SJCRH30 (cell line): ENCODE data around the gene RAPSN. TPM values are rescaled to one million over a fixed set of nuclear protein-coding genes. Genes with fewer than 3 reads are reported as not detected.

ENCODE experiments used
- DNase-seq, 2 experiments: peaks; one replicate each; pipeline ENCODE4 v3.0.0-alpha.2; 2015 to 2020
- H3K27ac ChIP-seq: fragments of 250-450 bp; sonication (Bioruptor Pico); 2 replicates; pipeline ENCODE4 v1.5.1; 2020; ENCODE audit warnings: mild to moderate bottlenecking, moderate library complexity
- H3K27me3 ChIP-seq: fragments of 250-450 bp; sonication (Bioruptor Pico); 2 replicates; pipeline ENCODE4 v1.5.1; 2020; ENCODE audit warnings: mild to moderate bottlenecking, moderate library complexity
- H3K36me3 ChIP-seq: fragments of 250-450 bp; sonication (Bioruptor Pico); 2 replicates; pipeline ENCODE4 v1.5.1; 2020; ENCODE audit warnings: mild to moderate bottlenecking, moderate library complexity
- H3K4me1 ChIP-seq: fragments of 250-450 bp; sonication (Bioruptor Pico); 2 replicates; pipeline ENCODE4 v1.5.1; 2020; ENCODE audit warnings: mild to moderate bottlenecking, moderate library complexity
- H3K4me3 ChIP-seq: fragments of 250-450 bp; sonication (Bioruptor Pico); 2 replicates; pipeline ENCODE4 v1.5.1; 2020; ENCODE audit warnings: mild to moderate bottlenecking, moderate library complexity
- H3K9me3 ChIP-seq: fragments of 250-450 bp; sonication (Bioruptor Pico); replicated peaks from 2 replicates; pipeline ENCODE4 v1.5.1; 2020; ENCODE audit warnings: mild to moderate bottlenecking, moderate library complexity
- total RNA-seq: library from RNA; depleted of rRNA; stranded (reverse); fragments of >200 nt; shearing (Covaris generic); gene quantifications from 2 replicates; pipeline ENCODE4 v1.2.3, GENCODE V29; 2014

RAPSN gene
- total RNA-seq, 1 experiment from 2014 or later: 91.3 TPM

DNA sequence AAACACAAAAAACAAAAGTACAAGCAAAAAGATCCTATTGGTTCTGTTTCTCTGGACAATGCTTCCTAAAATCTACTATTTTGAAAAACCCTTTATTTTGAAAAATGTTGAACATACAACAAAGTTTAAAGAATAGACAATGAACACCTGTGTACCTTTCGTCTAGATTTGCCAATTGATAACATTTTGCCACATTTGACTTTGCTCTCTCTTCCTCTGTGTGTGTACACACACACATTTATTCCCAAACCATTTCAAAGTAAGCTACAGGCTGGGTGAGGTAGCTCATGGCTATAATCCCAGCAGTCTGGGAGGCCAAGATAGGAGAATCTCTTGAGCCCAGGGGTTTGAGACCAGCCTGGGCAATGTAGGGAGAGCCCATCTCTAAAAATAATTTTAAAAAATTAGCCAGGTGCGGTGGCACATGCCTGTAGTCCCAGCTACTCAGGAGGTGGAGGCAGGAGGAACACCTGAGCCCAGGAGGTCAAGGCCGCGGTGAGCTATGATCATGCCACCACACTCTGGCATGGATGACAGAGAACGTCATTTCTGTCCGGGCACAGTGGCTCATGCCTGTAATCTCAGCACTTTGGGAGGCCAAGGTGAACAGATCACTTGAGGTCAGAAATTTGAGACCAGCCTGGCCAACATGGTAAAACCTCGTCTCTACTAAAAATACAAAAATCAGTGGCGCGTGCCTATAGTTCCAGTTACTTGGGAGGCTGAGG lies 17.4 kb downstream of the RAPSN start:
- no peaks in the 10 kb centered on the region for H3K36me3 ChIP-seq
- H3K4me3 ChIP-seq: no peak overlapping the region
- H3K4me1 ChIP-seq: peaks cover 13% of the 10 kb centered on the region
- H3K27ac ChIP-seq: no peak overlapping the region
- no peak for DNase-seq
- no peaks in the 10 kb centered on the region for H3K27me3 ChIP-seq
- no peaks in the 10 kb centered on the region for H3K9me3 ChIP-seq

DNA sequence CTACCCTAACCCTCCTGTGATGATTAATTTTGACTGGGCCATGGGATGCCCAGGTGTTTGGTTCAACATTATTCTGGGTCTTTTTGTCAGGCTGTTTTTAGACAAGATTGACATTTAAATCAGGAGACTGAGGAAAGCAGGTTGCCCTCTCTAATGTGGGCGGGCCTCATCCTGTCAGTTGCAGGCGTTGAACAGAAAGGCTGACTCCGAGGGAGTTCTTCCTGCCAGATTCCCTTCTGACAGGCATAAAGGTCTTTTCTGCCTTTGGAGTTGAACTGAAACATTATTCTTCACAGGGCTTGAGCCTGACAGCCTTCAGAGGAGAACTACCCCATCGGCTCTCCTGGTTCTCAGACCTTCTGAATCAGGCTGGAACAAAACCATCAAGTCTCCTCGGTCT lies 18.4 kb downstream of the RAPSN start:
- H3K27ac ChIP-seq: no peak overlapping the region
- no peaks in the 10 kb centered on the region for H3K27me3 ChIP-seq
- H3K4me1 ChIP-seq: peaks cover 13% of the 10 kb centered on the region
- H3K4me3 ChIP-seq: no peak overlapping the region
- DNase-seq: no peak
- 0 out of 2 replicates have a peak, but pooled peaks cover under 1% of the 10 kb centered on the region for H3K36me3 ChIP-seq
- H3K9me3 ChIP-seq: no peaks in the 10 kb centered on the region

- Histone ChIP-seq H3K9me3 (no peaks in the 10 kb centered on the region), H3K4me1 (peaks cover 6% of the 10 kb centered on the region), H3K27me3 (no peaks in the 10 kb centered on the region), H3K4me3 (peak within 1 kb of the TSS; percentile 90), H3K36me3 (peaks cover 29% of the 10 kb centered on the region), H3K27ac (peak within 1 kb of the TSS; percentile 96)
- DNase-seq: peak; percentile 99
Observed at GRCh38 chr11:47426062-47426956, 22.6 kb downstream of the RAPSN start, which contains the start of gene PSMC3. Gene PSMC3, minus strand, starts transcription at chr11:47426439. Its CDS starts 160 bp downstream, at chr11:47426279.

DNA sequence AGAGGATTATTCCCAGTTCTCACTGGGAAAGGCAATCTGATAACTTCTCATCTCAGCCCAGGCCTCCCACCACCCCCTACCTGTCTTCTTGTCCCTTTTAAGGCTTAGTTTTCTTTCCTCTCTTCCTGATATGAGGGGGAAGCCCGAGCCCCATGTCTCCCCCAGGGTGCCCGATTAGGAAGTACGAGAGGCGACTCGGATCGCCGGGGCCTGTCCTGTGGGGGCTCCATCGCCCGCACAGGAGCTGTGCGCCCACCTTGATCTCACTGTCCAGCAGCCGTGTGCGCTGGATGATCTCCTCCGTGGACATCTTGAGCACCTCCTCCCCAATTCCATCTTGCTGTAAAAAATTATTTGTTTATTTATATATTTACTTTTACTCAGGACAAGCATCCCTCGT lies 23.3 kb downstream of the RAPSN start:
- Histone ChIP-seq H3K4me1 (peaks cover 6% of the 10 kb centered on the region), H3K4me3 (peak overlapping the region; percentile 90), H3K27ac (peak overlapping the region; percentile 96), H3K36me3 (peaks cover 33% of the 10 kb centered on the region), H3K9me3 (no peaks in the 10 kb centered on the region), H3K27me3 (no peaks in the 10 kb centered on the region)
- no peak for DNase-seq

DNA sequence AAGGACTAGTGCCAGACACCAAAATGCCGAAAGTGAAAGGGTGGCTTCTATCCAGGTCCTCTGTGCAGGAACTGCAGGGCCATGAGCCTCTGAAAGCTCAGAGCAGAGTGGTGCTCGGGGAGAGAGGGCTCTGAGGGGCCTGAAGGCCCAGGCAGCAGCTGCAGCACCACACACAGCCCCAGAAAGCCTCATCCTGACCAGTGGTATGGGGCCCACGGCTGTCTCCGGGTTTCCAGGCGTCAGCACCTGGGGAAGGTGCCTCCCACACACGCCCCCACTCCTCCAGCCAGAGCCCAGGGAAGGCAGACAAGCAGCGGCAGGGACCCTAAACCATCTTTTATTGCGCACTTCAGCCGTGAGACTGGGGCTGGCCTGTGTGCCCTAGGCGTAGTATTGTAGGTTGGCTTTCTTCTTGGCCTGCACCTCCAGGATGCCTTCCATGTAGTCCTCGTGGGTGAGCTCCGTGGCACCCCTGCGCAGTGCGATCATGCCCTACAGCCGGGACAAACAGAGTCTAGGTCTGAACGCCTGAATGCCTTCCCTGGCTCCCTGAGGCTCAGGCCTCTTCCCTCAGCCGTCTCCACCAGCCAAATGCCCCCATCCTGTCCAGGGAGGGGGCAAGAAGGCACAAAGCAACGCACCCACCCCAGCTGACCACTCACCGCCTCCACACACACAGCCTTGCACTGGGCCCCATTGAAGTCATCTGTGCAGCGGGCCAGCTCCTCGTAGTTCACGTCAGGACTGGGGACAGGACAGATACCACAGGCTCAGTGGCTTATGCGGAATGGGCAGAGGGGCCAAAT lies 30.3 kb downstream of the RAPSN start:
- Histone ChIP-seq H3K9me3 (no peaks in the 10 kb centered on the region), H3K27ac (no peak overlapping the region), H3K4me1 (peaks cover 26% of the 10 kb centered on the region), H3K4me3 (no peak overlapping the region), H3K27me3 (no peaks in the 10 kb centered on the region), H3K36me3 (peaks cover 48% of the 10 kb centered on the region)
- DNase-seq: no peak

DNA sequence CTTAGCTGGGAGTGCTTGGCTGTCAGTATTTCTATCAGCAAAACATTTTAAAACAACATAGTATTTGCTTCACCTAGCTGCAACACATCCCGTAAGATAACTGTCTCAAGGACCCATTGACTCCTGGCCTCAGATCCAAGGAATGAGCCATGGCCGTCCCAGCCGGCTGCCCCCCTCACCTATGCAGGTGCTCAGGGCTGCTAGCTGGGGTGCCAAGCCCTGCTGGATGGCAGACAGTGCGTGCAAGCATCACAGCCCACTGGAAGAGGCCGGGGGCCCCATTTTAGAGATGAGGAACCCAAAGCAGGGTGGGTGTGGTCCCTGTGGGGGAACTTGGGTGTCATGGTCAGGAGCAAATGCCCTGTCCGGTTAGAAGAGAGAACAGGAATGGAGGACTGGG lies 31.2 kb downstream of the RAPSN start:
- Histone ChIP-seq H3K4me1 (peaks cover 26% of the 10 kb centered on the region), H3K9me3 (no peaks in the 10 kb centered on the region), H3K36me3 (peaks cover 44% of the 10 kb centered on the region), H3K27ac (no peak overlapping the region), H3K27me3 (no peaks in the 10 kb centered on the region), H3K4me3 (no peak overlapping the region)
- DNase-seq: no peak

GRCh38 chr11:47415949-47416472 lies 32.9 kb downstream of the RAPSN start:
- H3K36me3 ChIP-seq: peaks cover 35% of the 10 kb centered on the region
- peak; percentile 95 for DNase-seq
- H3K4me3 ChIP-seq: no peak overlapping the region

GRCh38 chr11:47415091-47415854 lies 33.7 kb downstream of the RAPSN start:
- Histone ChIP-seq H3K4me1 (peaks cover 26% of the 10 kb centered on the region), H3K36me3 (peaks cover 28% of the 10 kb centered on the region), H3K27me3 (no peaks in the 10 kb centered on the region), H3K4me3 (no peak overlapping the region), H3K27ac (peak overlapping the region; percentile 53), H3K9me3 (no peaks in the 10 kb centered on the region)
- DNase-seq: peak in 1 of 2 experiments; percentile 33

More at GRCh38 chr11:47415949-47416472, 32.9 kb downstream of the RAPSN start:
- Histone ChIP-seq H3K4me1 (peaks cover 26% of the 10 kb centered on the region), H3K27ac (peak overlapping the region; percentile 53), H3K27me3 (no peaks in the 10 kb centered on the region), H3K9me3 (no peaks in the 10 kb centered on the region)

GRCh38 chr11:47414685-47415070 lies 34.3 kb downstream of the RAPSN start:
- no peak for DNase-seq
- Histone ChIP-seq H3K27ac (no peak overlapping the region), H3K9me3 (no peaks in the 10 kb centered on the region), H3K36me3 (peaks cover 23% of the 10 kb centered on the region), H3K4me3 (no peak overlapping the region), H3K27me3 (no peaks in the 10 kb centered on the region), H3K4me1 (peaks cover 26% of the 10 kb centered on the region)

GRCh38 chr11:47413908-47414684 lies 34.8 kb downstream of the RAPSN start:
- Histone ChIP-seq H3K27ac (no peak overlapping the region), H3K4me3 (no peak overlapping the region), H3K27me3 (no peaks in the 10 kb centered on the region), H3K4me1 (peaks cover 26% of the 10 kb centered on the region), H3K9me3 (no peaks in the 10 kb centered on the region), H3K36me3 (peaks cover 20% of the 10 kb centered on the region)
- DNase-seq: no peak

GRCh38 chr11:47413351-47413750 lies 35.6 kb downstream of the RAPSN start:
- no peak for DNase-seq
- Histone ChIP-seq H3K4me3 (no peak overlapping the region), H3K4me1 (peaks cover 26% of the 10 kb centered on the region), H3K36me3 (peaks cover 13% of the 10 kb centered on the region), H3K27ac (no peak overlapping the region), H3K27me3 (no peaks in the 10 kb centered on the region), H3K9me3 (no peaks in the 10 kb centered on the region)

GRCh38 chr11:47411884-47412746 lies 36.8 kb downstream of the RAPSN start:
- Histone ChIP-seq H3K27ac (no peak overlapping the region), H3K36me3 (peaks cover under 1% of the 10 kb centered on the region; the same call in 1 of the 2 replicates)
- peak; percentile 60 to 68 for DNase-seq

More at GRCh38 chr11:47411884-47412746, 36.8 kb downstream of the RAPSN start:
- H3K4me1 ChIP-seq: peaks cover 23% of the 10 kb centered on the region
- H3K27me3 ChIP-seq: no peaks in the 10 kb centered on the region
- no peak overlapping the region for H3K4me3 ChIP-seq
- no peaks in the 10 kb centered on the region for H3K9me3 ChIP-seq
